HL-60 (cell line): ENCODE measurements around the gene WWC1.

Experiments used
- DNase-seq, 2 experiments: peaks; one replicate each; pipeline ENCODE4 v3.0.0-alpha.2; 2010 to 2020; ENCODE audit warnings: low read depth in 1 of 2, low spot score in 1 of 2
- H3K27ac ChIP-seq: fragments of 250-450 bp; sonication (Bioruptor Pico); replicated peaks from 2 replicates; pipeline ENCODE4 v1.5.1; 2020; ENCODE audit warnings: mild to moderate bottlenecking, moderate library complexity
- H3K27me3 ChIP-seq: fragments of 250-450 bp; sonication (Bioruptor Pico); 2 replicates; pipeline ENCODE4 v1.5.1; 2021; ENCODE audit warnings: mild to moderate bottlenecking, moderate library complexity; ENCODE audit not compliant: insufficient read depth, poor library complexity, severe bottlenecking
- H3K4me3 ChIP-seq: replicated peaks from 2 replicates; pipeline ENCODE4 v1.5.1; 2011; ENCODE audit warnings: mild to moderate bottlenecking, control low read depth, low read length; ENCODE audit not compliant: insufficient read depth
- CTCF ChIP-seq: IDR thresholded peaks from one replicate; pipeline ENCODE4 v1.5.1; 2011; ENCODE audit warnings: low read length, control low read depth, inconsistent platforms; ENCODE audit not compliant: insufficient read depth
- GABPA ChIP-seq: IDR thresholded peaks from 2 replicates; pipeline ENCODE4 v1.6.1; 2012; ENCODE audit warnings: low read depth
- POLR2AphosphoS5 ChIP-seq: IDR thresholded peaks from 2 replicates; pipeline ENCODE4 v1.6.1; 2012; ENCODE audit warnings: low read depth
- REST ChIP-seq: IDR thresholded peaks from 2 replicates; pipeline ENCODE4 v1.6.1; 2012; ENCODE audit warnings: low read depth; ENCODE audit not compliant: insufficient replicate concordance
- SPI1 ChIP-seq: IDR thresholded peaks from 2 replicates; pipeline ENCODE4 v1.6.1; 2012; ENCODE audit warnings: low read depth, mild to moderate bottlenecking, borderline replicate concordance

Gene WWC1

GRCh38 chr5:168474319-168474718 lies 182.9 kb downstream of the WWC1 start:
- TF ChIP-seq REST, result no peak
- TF ChIP-seq GABPA, result no peak
- TF ChIP-seq CTCF, result no peak
- TF ChIP-seq SPI1, result no peak
- no peak for TF ChIP-seq POLR2AphosphoS5

GRCh38 chr5:168477060-168477459 lies 185.6 kb downstream of the WWC1 start:
- Histone ChIP-seq H3K27me3 (no peaks in the 10 kb centered on the region), H3K27ac (no peak overlapping the region), H3K4me3 (no peak overlapping the region)
- TF ChIP-seq REST, result no peak
- no peak for TF ChIP-seq CTCF
- no peak for TF ChIP-seq POLR2AphosphoS5
- no peak for TF ChIP-seq GABPA
- TF ChIP-seq SPI1, result no peak
- DNase-seq, result no peak

More at GRCh38 chr5:168474319-168474718, 182.9 kb downstream of the WWC1 start:
- no peak overlapping the region for H3K27ac ChIP-seq
- no peak for DNase-seq
- no peak overlapping the region for H3K4me3 ChIP-seq
- no peaks in the 10 kb centered on the region for H3K27me3 ChIP-seq

DNA sequence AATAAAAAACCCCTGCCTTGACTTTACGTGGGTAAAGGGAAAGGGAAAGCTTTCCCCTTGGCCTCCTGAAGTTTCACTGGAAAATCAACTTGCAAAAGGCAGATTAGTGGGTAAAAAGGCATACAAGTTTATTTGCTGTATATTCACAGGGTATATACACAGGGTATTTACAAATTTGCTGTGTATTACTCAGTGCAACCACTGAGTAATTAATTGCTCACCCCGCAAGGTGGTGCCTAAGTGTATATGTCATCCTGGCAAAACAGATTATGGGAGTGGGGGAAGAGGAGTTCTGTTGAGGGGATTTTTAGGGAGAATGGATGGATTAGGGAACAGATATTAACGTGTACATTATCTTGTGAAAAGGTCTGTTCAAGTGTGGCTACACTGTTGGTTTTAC lies 187.7 kb downstream of the WWC1 start:
- Histone ChIP-seq H3K27me3 (no peaks in the 10 kb centered on the region), H3K4me3 (no peak overlapping the region), H3K27ac (no peak overlapping the region)
- TF ChIP-seq CTCF (no peak), GABPA (no peak), REST (no peak), POLR2AphosphoS5 (no peak), SPI1 (no peak)
- no peak for DNase-seq
